ENCODE measurements around the gene LARP6.

Gene LARP6

DNA sequence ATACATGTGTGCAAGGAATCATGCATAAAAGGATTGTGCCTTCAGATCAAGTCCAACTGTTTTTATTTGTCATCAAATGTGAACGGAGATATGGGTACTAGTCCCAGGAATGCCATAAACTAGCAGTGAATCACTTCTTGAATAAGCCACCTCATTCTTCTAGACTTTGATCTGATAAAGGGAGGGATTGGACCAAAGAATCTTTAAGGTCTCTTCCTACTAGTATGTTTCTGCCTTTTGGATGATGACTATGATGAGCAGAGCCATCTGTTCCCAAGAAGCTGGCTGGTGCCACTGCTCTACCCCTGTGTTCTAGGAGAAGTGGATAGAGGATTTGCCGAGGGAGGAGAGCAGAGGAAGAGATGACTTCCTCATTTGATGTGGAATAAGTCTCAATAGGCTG, 61.8 kb downstream of the LARP6 start:
- no peak for TF ChIP-seq ZFX (IDR thresholded peaks at IDR 0.05; ENCODE audit: borderline replicate concordance)
- TF ChIP-seq, protein P1, sequence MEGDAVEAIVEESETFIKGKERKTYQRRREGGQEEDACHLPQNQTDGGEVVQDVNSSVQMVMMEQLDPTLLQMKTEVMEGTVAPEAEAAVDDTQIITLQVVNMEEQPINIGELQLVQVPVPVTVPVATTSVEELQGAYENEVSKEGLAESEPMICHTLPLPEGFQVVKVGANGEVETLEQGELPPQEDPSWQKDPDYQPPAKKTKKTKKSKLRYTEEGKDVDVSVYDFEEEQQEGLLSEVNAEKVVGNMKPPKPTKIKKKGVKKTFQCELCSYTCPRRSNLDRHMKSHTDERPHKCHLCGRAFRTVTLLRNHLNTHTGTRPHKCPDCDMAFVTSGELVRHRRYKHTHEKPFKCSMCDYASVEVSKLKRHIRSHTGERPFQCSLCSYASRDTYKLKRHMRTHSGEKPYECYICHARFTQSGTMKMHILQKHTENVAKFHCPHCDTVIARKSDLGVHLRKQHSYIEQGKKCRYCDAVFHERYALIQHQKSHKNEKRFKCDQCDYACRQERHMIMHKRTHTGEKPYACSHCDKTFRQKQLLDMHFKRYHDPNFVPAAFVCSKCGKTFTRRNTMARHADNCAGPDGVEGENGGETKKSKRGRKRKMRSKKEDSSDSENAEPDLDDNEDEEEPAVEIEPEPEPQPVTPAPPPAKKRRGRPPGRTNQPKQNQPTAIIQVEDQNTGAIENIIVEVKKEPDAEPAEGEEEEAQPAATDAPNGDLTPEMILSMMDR (IDR thresholded peaks at IDR 0.05) = no peak
- H3K27ac ChIP-seq = no peak overlapping the region

DNA sequence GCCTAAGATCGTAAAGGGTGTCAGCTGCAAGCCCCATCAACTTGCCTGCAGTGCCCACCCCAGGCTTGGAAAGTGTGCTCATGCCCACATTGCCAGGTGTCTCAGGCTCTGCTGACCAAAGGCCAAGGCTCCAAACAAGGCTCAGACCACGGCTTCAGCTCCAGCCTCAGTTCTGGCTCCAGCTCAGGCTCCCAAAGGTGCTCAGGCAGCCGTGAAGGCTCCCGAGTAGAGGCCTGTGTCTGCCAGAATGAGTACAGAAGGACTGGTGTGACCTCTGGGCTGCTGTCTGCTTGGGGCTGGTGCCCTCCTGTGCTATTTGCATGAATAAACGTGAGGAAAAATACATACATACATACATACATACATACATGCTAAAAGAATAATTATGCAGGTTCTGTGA, 62.7 kb downstream of the LARP6 start:
- TF ChIP-seq ZFX (IDR thresholded peaks at IDR 0.05; ENCODE audit: borderline replicate concordance) = no peak
- TF ChIP-seq, protein P1 (IDR thresholded peaks at IDR 0.05) = no peak
- no peak overlapping the region for H3K27ac ChIP-seq

- TF ChIP-seq, protein P1 (IDR thresholded peaks at IDR 0.05) = no peak
- TF ChIP-seq ZFX (IDR thresholded peaks at IDR 0.05; ENCODE audit: borderline replicate concordance) = no peak
- H3K27ac ChIP-seq = no peak overlapping the region
These were observed 64.7 kb downstream of the LARP6 start for GRCh38 chr15:70789213-70789612.

DNA sequence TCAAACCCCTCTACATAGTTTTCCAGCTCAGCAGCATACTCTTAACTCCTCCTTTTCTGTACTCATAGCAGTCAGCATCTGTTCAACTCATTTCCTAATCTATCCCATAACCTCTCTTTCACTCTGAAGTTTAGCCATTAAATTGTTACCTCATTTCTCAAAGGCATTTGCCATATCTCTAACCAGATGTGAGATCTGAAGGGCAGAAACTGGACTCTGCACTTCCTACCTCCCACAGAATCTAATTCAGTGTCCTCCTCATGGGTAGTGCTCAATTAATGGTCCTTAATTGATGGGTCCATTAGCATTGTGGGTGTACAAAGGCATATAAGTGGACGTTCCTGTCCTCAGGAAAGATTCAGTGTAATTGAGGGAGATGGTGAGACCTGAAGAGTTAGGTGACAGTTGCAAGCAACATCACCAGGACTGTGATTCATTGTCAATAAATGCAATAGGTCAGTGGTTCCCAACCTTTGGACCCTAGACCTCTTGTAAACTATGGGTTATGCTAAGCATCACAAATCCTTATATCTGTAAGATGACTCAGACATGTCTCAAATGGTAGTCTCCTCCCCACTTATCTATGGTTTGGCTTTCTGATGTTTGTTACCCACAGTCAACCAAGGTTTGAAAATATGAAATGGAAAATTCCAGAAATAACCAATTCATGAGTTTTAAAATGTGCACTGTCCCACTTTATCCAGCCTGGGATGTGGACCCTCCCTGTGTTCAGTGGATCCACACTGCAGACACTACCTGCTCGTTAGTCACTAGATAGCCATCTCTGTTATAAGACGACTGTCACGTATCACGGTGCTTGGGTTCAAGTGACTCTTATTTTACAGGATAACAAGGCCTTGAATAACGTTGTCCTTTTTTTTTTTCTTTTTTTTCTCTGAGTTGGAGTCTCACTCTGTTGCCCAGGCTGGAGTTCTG, 65.6 kb downstream of the LARP6 start:
- no peak overlapping the region for H3K27ac ChIP-seq
- TF ChIP-seq, protein P1 (IDR thresholded peaks at IDR 0.05) = no peak
- no peak for TF ChIP-seq ZFX (IDR thresholded peaks at IDR 0.05; ENCODE audit: borderline replicate concordance)

GRCh38 chr15:70786996-70787395, 67.0 kb downstream of the LARP6 start:
- no peak overlapping the region for H3K27ac ChIP-seq
- TF ChIP-seq ZFX (IDR thresholded peaks at IDR 0.05; ENCODE audit: borderline replicate concordance) = no peak
- TF ChIP-seq, protein P1 (IDR thresholded peaks at IDR 0.05) = no peak

DNA sequence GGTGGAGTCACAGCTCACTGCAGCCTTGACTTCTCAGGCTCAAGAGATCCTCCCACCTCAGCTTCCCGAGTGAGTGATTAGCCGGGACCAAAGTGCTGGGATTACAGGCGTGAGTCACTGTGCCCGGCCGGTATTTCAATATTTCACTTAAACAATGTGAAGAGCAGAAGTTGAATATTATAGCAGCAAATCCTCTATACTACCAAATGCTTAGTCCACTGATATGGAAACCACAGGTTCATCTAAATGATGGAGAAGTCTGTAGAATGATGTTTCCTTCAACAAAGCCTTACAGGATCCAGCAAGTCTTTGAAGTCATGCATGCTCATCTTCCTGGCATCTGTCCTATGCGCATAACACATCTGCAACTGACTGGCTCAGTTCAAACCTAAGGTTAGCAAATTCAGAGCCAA, 70.3 kb downstream of the LARP6 start:
- H3K27ac ChIP-seq = no peak overlapping the region
- TF ChIP-seq, protein P1 (IDR thresholded peaks at IDR 0.05) = no peak
- no peak for TF ChIP-seq ZFX (IDR thresholded peaks at IDR 0.05; ENCODE audit: borderline replicate concordance)

DNA sequence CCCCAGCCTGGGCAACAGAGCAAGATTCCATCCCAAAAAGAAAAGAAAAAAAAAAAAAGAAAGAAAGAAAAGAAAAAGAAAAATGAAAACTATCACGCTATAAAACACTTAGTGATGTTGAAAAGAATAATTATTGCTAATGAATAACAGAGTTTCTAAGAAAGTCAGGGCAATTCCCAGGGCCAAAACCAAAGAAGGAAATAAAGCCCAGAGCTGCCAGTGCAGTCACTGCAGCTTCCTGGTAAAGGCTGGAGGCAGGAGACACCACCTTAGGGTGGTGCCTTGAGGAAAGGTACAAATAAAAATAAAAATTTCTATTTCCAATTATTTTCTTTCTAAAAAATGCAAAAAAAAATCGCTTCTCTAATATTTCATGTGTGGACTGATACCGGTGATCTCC, 70.9 kb downstream of the LARP6 start:
- no peak overlapping the region for H3K27ac ChIP-seq
- TF ChIP-seq, protein P1 (IDR thresholded peaks at IDR 0.05) = no peak
- TF ChIP-seq ZFX (IDR thresholded peaks at IDR 0.05; ENCODE audit: borderline replicate concordance) = no peak

Measured in 22Rv1 (cell line).